ENCODE results near the gene CCDC24. TPM values are rescaled to one million over a fixed set of nuclear protein-coding genes. Genes with fewer than 3 reads are reported as not detected.

CCDC24 gene
- total and polyA plus RNA-seq, 2 of the 4 experiments (the other 2 are of a cell fraction), result 1.4 to 4.6 TPM

- no TSS peak for BruUV-seq (replicated peaks)
- TF ChIP-seq CHD1 (IDR thresholded peaks at IDR 0.05; ENCODE audit: low read depth, low read length) (no peak), FOS (IDR thresholded peaks at IDR 0.05; ENCODE audit: low read depth, low read length) (no peak), SMC3 (IDR thresholded peaks at IDR 0.05; ENCODE audit: low read depth, low read length) (no peak), MAZ (IDR thresholded peaks at IDR 0.05; ENCODE audit: borderline replicate concordance, low read depth, low read length) (no peak), ELK1 (IDR thresholded peaks at IDR 0.05; ENCODE audit: borderline replicate concordance, low read depth, low read length) (no peak), BHLHE40 (IDR thresholded peaks at IDR 0.05; ENCODE audit: low read depth, low read length) (no peak), POLR2A (IDR thresholded peaks at IDR 0.05; ENCODE audit: low read depth, low read length) (no peak), NFE2L2 (IDR thresholded peaks at IDR 0.05; ENCODE audit: low read depth, low read length) (no peak)
- TF ChIP-seq, protein P1, sequence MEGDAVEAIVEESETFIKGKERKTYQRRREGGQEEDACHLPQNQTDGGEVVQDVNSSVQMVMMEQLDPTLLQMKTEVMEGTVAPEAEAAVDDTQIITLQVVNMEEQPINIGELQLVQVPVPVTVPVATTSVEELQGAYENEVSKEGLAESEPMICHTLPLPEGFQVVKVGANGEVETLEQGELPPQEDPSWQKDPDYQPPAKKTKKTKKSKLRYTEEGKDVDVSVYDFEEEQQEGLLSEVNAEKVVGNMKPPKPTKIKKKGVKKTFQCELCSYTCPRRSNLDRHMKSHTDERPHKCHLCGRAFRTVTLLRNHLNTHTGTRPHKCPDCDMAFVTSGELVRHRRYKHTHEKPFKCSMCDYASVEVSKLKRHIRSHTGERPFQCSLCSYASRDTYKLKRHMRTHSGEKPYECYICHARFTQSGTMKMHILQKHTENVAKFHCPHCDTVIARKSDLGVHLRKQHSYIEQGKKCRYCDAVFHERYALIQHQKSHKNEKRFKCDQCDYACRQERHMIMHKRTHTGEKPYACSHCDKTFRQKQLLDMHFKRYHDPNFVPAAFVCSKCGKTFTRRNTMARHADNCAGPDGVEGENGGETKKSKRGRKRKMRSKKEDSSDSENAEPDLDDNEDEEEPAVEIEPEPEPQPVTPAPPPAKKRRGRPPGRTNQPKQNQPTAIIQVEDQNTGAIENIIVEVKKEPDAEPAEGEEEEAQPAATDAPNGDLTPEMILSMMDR (conservative IDR thresholded peaks at IDR 0.05; ENCODE audit: low read depth, low read length), result no peak
- H4K20me1 ChIP-seq (ENCODE audit: insufficient read depth, low read length), result no peaks in the 10 kb centered on the region
- no peaks in the 10 kb centered on the region for H3K79me1 ChIP-seq (ENCODE audit: low read depth in 1 of 2, low read length in 2 of 2)
- no peak overlapping the region for H4K8ac ChIP-seq (ENCODE audit: low read depth in 2 of 2, low read length in 2 of 2)
- no peak overlapping the region for H2BK15ac ChIP-seq (ENCODE audit: low read depth, low read length)
- WGBS, 2 experiments (ENCODE audit: extremely low coverage in 2 of 2, insufficient read length in 1 of 2), result no CpG with 5 or more reads among the region's 6 CpGs
- H3K56ac ChIP-seq (ENCODE audit: extremely low read depth, insufficient read depth, low read length), result no peak overlapping the region
- no peaks in the 10 kb centered on the region for H3K27me3 ChIP-seq (ENCODE audit: control insufficient read depth, insufficient read depth, low read length)
- H3K4me1 ChIP-seq (ENCODE audit: control insufficient read depth, insufficient read depth, low read length), result 0 out of 2 replicates have a peak, but pooled peaks cover 3% of the 10 kb centered on the region
- no peak overlapping the region for H2AK5ac ChIP-seq (ENCODE audit: low read depth, low read length)
- no peak overlapping the region for H3K27ac ChIP-seq (ENCODE audit: insufficient read depth, low read length)
- H4K91ac ChIP-seq (ENCODE audit: insufficient read depth, low read depth, low read length), result no peak overlapping the region
- CTCF ChIA-PET, result no interaction called here
- no peak overlapping the region for H2BK20ac ChIP-seq (ENCODE audit: low read depth, low read length)
- POLR2A ChIA-PET (ENCODE audit: unreplicated experiment), result no interaction called here
- intact Hi-C loops (cut with micrococcal nuclease) (no loop called here), dilution Hi-C loops (cut with HindIII; ENCODE audit: low sequenced_read_pairs, unreplicated experiment) (no loop called here), in situ Hi-C loops (cut with MboI; ENCODE audit: low sequenced_read_pairs) (no loop called here)
- no peak overlapping the region for H3K18ac ChIP-seq (ENCODE audit: low read depth, low read length)
- no peak overlapping the region for H2BK5ac ChIP-seq (ENCODE audit: low read depth, low read length, poor library complexity, severe bottlenecking)
- H3K23ac ChIP-seq (ENCODE audit: low read depth, low read length), result no peak overlapping the region
- no peaks in the 10 kb centered on the region for H3K9me3 ChIP-seq (ENCODE audit: control insufficient read depth, insufficient read depth, low read length)
- H2BK120ac ChIP-seq (ENCODE audit: low read depth, low read length), result no peak overlapping the region
- H3K4ac ChIP-seq (ENCODE audit: low read depth, low read length), result no peak overlapping the region
- H3K4me2 ChIP-seq (ENCODE audit: low read depth, low read length), result no peak overlapping the region
- DNase-seq (no peak), ATAC-seq (ENCODE audit: low read depth) (no peak)
- H2AFZ ChIP-seq (replicated peaks; ENCODE audit: low read length, poor library complexity), result no peak overlapping the region
- no peak overlapping the region for H4K5ac ChIP-seq (ENCODE audit: low read depth, low read length)
- H2AK9ac ChIP-seq (replicated peaks; ENCODE audit: low read depth, low read length, poor library complexity), result no peak overlapping the region
- H3K9ac ChIP-seq (ENCODE audit: low read depth, low read length), result no peak overlapping the region
- peaks cover 19% of the 10 kb centered on the region; the same call in 1 of the 2 replicates for H3K36me3 ChIP-seq (ENCODE audit: control insufficient read depth, insufficient read depth, low read length)
- no peak overlapping the region for H3K14ac ChIP-seq (replicated peaks; ENCODE audit: low read depth, low read length)
- no peak overlapping the region for H3K4me3 ChIP-seq (ENCODE audit: insufficient read depth, low read depth, low read length)
- H3K9me1 ChIP-seq (ENCODE audit: insufficient read depth, low read length), result no peaks in the 10 kb centered on the region
Observed at GRCh38 chr1:43996733-43997115, 5.3 kb downstream of the CCDC24 start.
